IMR-90 (cell line): ENCODE measurements around the gene PAN2. TPM values are rescaled to one million over a fixed set of nuclear protein-coding genes. Genes with fewer than 3 reads are reported as not detected.

Experiments
- ATAC-seq: fragments of 200-7000 bp; cut with Tn5 transposase; 2 replicates; pipeline ENCODE4 v1.9.1; 2020; ENCODE audit warnings: low read depth, mild to moderate bottlenecking, moderate library complexity
- BruUV-seq: library from RNA; stranded (reverse); fragments of 400-500 nt; replicated peaks from 2 replicates; lab custom pipeline; 2021; lab: Mats Ljungman, UMichigan
- CTCF ChIA-PET: fragments of 300-600 bp; formaldehyde crosslinking; extraction: SDS; loops from one replicate; lab custom pipeline; 2021; ENCODE audit warnings: antibody characterized with exemption; lab: Yijun Ruan, JAX
- POLR2A ChIA-PET: fragments of 300-600 bp; sonication (Branson Sonifier 250); formaldehyde crosslinking; loops from one replicate; lab custom pipeline; 2022; ENCODE audit warnings: antibody characterized with exemption; ENCODE audit not compliant: unreplicated experiment; lab: Charles Lee
- DNase-seq: peaks from one replicate; pipeline ENCODE4 v3.0.0; 2013
- H2AFZ ChIP-seq: replicated peaks from 2 replicates; pipeline ENCODE3; 2013; ENCODE audit warnings: low read length, mild to moderate bottlenecking; ENCODE audit not compliant: poor library complexity
- H2AK5ac ChIP-seq: 2 replicates; pipeline ENCODE4 v1.6.1; 2013; ENCODE audit warnings: low read depth, low read length, inconsistent platforms
- H2AK9ac ChIP-seq: replicated peaks from 2 replicates; pipeline ENCODE3; 2013; ENCODE audit warnings: mild to moderate bottlenecking, low read depth, low read length, moderate library complexity; ENCODE audit not compliant: poor library complexity
- H2BK120ac ChIP-seq: 2 replicates; pipeline ENCODE4 v1.6.1; 2013; ENCODE audit warnings: low read depth, low read length, inconsistent platforms
- H2BK15ac ChIP-seq: 3 replicates; pipeline ENCODE4 v1.6.1; 2013; ENCODE audit warnings: low read depth, low read length, inconsistent platforms
- H2BK20ac ChIP-seq: 2 replicates; pipeline ENCODE4 v1.6.1; 2013; ENCODE audit warnings: low read depth, mild to moderate bottlenecking, inconsistent platforms, low read length, moderate library complexity
- H2BK5ac ChIP-seq: 2 replicates; pipeline ENCODE4 v1.6.1; 2013; ENCODE audit warnings: mild to moderate bottlenecking, low read depth, low read length, inconsistent platforms; ENCODE audit not compliant: poor library complexity, severe bottlenecking
- H3K14ac ChIP-seq: replicated peaks from 2 replicates; pipeline ENCODE4 v1.6.1; 2013; ENCODE audit warnings: low read depth, low read length, inconsistent platforms
- H3K18ac ChIP-seq: 2 replicates; pipeline ENCODE4 v1.6.1; 2013; ENCODE audit warnings: low read depth, low read length, control low read depth
- H3K23ac ChIP-seq: 2 replicates; pipeline ENCODE4 v1.6.1; 2013; ENCODE audit warnings: low read depth, low read length, inconsistent platforms
- H3K27ac ChIP-seq: 2 replicates; pipeline ENCODE4 v1.5.1; 2013; ENCODE audit warnings: mild to moderate bottlenecking, control low read depth, low read length; ENCODE audit not compliant: insufficient read depth
- H3K27me3 ChIP-seq: 2 replicates; pipeline ENCODE4 v1.6.1; 2013; ENCODE audit warnings: low read length; ENCODE audit not compliant: control insufficient read depth, insufficient read depth
- H3K36me3 ChIP-seq: 2 replicates; pipeline ENCODE4 v1.6.1; 2013; ENCODE audit warnings: low read length, mixed read lengths; ENCODE audit not compliant: control insufficient read depth, insufficient read depth
- H3K4ac ChIP-seq: 2 replicates; pipeline ENCODE4 v1.6.1; 2013; ENCODE audit warnings: low read depth, low read length, inconsistent platforms
- H3K4me1 ChIP-seq: 2 replicates; pipeline ENCODE4 v1.6.1; 2013; ENCODE audit warnings: low read length, mixed read lengths; ENCODE audit not compliant: control insufficient read depth, insufficient read depth
- H3K4me2 ChIP-seq: 2 replicates; pipeline ENCODE4 v1.6.1; 2013; ENCODE audit warnings: low read depth, mild to moderate bottlenecking, control low read depth, low read length, moderate library complexity
- H3K4me3 ChIP-seq: 2 replicates; pipeline ENCODE4 v1.5.1; 2013; ENCODE audit warnings: low read depth, mild to moderate bottlenecking, control low read depth, low read length, moderate library complexity; ENCODE audit not compliant: insufficient read depth
- H3K56ac ChIP-seq: 2 replicates; pipeline ENCODE4 v1.6.1; 2013; ENCODE audit warnings: low read length, inconsistent platforms; ENCODE audit not compliant: insufficient read depth; ENCODE audit errors: extremely low read depth
- H3K79me1 ChIP-seq, 2 experiments: 2 replicates each; pipeline ENCODE4 v1.6.1; 2013; ENCODE audit warnings: low read length in 2 of 2, inconsistent platforms in 1 of 2, low read depth in 1 of 2
- H3K9ac ChIP-seq: 2 replicates; pipeline ENCODE4 v1.6.1; 2013; ENCODE audit warnings: low read depth, low read length, control low read depth
- H3K9me1 ChIP-seq: 2 replicates; pipeline ENCODE4 v1.6.1; 2013; ENCODE audit warnings: low read length, inconsistent platforms; ENCODE audit not compliant: insufficient read depth
- H3K9me3 ChIP-seq: 2 replicates; pipeline ENCODE4 v1.6.1; 2013; ENCODE audit warnings: low read length; ENCODE audit not compliant: control insufficient read depth, insufficient read depth
- H4K20me1 ChIP-seq: 2 replicates; pipeline ENCODE4 v1.6.1; 2013; ENCODE audit warnings: low read length, inconsistent platforms; ENCODE audit not compliant: insufficient read depth
- H4K5ac ChIP-seq: 2 replicates; pipeline ENCODE4 v1.6.1; 2013; ENCODE audit warnings: mild to moderate bottlenecking, low read depth, low read length, control low read depth
- H4K8ac ChIP-seq, 2 experiments: 2 replicates each; pipeline ENCODE4 v1.6.1; 2013; ENCODE audit warnings: low read depth in 2 of 2, low read length in 2 of 2, control low read depth in 1 of 2, inconsistent platforms in 1 of 2
- H4K91ac ChIP-seq: 2 replicates; pipeline ENCODE4 v1.6.1; 2013; ENCODE audit warnings: low read depth, low read length, inconsistent platforms; ENCODE audit not compliant: insufficient read depth
- BHLHE40 ChIP-seq: fragments of 150-350 bp; IDR thresholded peaks from 2 replicates; pipeline ENCODE4 v1.6.1; 2016; ENCODE audit warnings: mild to moderate bottlenecking, low read depth, low read length
- CHD1 ChIP-seq: IDR thresholded peaks from 2 replicates; pipeline ENCODE4 v1.6.1; 2012; ENCODE audit warnings: low read depth, low read length, improper control_type of control experiment
- ELK1 ChIP-seq: fragments of 150-350 bp; IDR thresholded peaks from 2 replicates; pipeline ENCODE4 v1.6.1; 2016; ENCODE audit warnings: low read depth, mild to moderate bottlenecking, low read length, moderate library complexity, borderline replicate concordance
- MAZ ChIP-seq: IDR thresholded peaks from 2 replicates; pipeline ENCODE4 v1.6.1; 2012; ENCODE audit warnings: low read depth, mild to moderate bottlenecking, low read length, improper control_type of control experiment, moderate library complexity, borderline replicate concordance
- MXI1 ChIP-seq: IDR thresholded peaks from 2 replicates; pipeline ENCODE4 v1.6.1; 2012; ENCODE audit warnings: low read depth, mild to moderate bottlenecking, low read length, moderate library complexity, borderline replicate concordance
- RAD21 ChIP-seq: IDR thresholded peaks from 2 replicates; pipeline ENCODE4 v1.6.1; 2012; ENCODE audit warnings: low read length, improper control_type of control experiment
- RCOR1 ChIP-seq: IDR thresholded peaks from 2 replicates; pipeline ENCODE4 v1.6.1; 2012; ENCODE audit warnings: mild to moderate bottlenecking, low read length, improper control_type of control experiment; ENCODE audit not compliant: insufficient replicate concordance
- RFX5 ChIP-seq: IDR thresholded peaks from 2 replicates; pipeline ENCODE4 v1.8.0; 2012; ENCODE audit warnings: low read depth, mild to moderate bottlenecking, low read length, moderate library complexity
- SMC3 ChIP-seq: fragments of 150-350 bp; IDR thresholded peaks from 2 replicates; pipeline ENCODE4 v1.6.1; 2016; ENCODE audit warnings: low read depth, mild to moderate bottlenecking, antibody characterized with exemption, low read length, moderate library complexity
- WGBS, 2 experiments: methylation state at CpG; one replicate each; pipeline versions ENCODE4 v1.1.5 to v1.1.7; 2013; ENCODE audit warnings: missing lambda C conversion rate in 2 of 2; ENCODE audit not compliant: insufficient read length in 1 of 2; ENCODE audit errors: extremely low coverage in 2 of 2; 5-methylcytosine and 5-hydroxymethylcytosine counted together
- dilution Hi-C: fragments of 300-500 bp; cut with HindIII; formaldehyde crosslinking; loops from one replicate; pipeline ENCODE4 v1.14.3; 2018; ENCODE audit warnings: low sequenced_read_pairs; ENCODE audit not compliant: unreplicated experiment
- in situ Hi-C: fragments of 300-500 bp; cut with MboI; formaldehyde crosslinking; loops from 3 replicates; pipeline ENCODE4 v1.14.3; 2019; ENCODE audit warnings: low sequenced_read_pairs, inconsistent platforms, mixed read lengths
- intact Hi-C: fragments of 100-400 bp; cut with micrococcal nuclease; formaldehyde crosslinking; loops from 2 replicates; pipeline ENCODE4 v1.10.0; 2022
- polyA plus RNA-seq, 3 experiments: library from polyadenylated mRNA; depleted of rRNA; stranded (reverse); fragments of >200 nt; gene quantifications; 2 replicates each; pipeline ENCODE4 v1.2.3, GENCODE V29; 2012; ENCODE audit warnings: low replicate concordance in 1 of 3
- total RNA-seq: library from RNA; depleted of rRNA; stranded (reverse); fragments of >200 nt; gene quantifications from 2 replicates; pipeline ENCODE4 v1.2.3, GENCODE V29; 2012
- TF ChIP-seq, protein P1 (sequence below): conservative IDR thresholded peaks from 2 replicates; pipeline ENCODE4 v1.5.1; 2012; ENCODE audit warnings: mild to moderate bottlenecking, low read depth, low read length, improper control_type of control experiment
- TF ChIP-seq, protein P2 (sequence below): fragments of 150-350 bp; IDR thresholded peaks from 2 replicates; pipeline ENCODE4 v1.6.1; 2017; ENCODE audit warnings: mild to moderate bottlenecking, antibody characterized with exemption, low read length, low read depth

PAN2 gene
- total and polyA plus RNA-seq, 2 of the 4 experiments (the other 2 are of a cell fraction), result 9.7 to 20.2 TPM

- Histone ChIP-seq H2BK15ac (no peak overlapping the region), H3K79me1 (peaks cover 37 to 75% of the 10 kb centered on the region in 2 experiments), H3K18ac (no peak overlapping the region), H2AFZ (no peak overlapping the region), H4K91ac (no peak overlapping the region), H3K36me3 (peaks cover 24% of the 10 kb centered on the region), H3K14ac (no peak overlapping the region), H3K4me1 (peaks cover 4% of the 10 kb centered on the region; the same call in 1 of the 2 replicates), H2AK9ac (no peak overlapping the region), H3K56ac (no peak overlapping the region), H4K8ac (no peak overlapping the region), H3K4me3 (no peak overlapping the region), H2AK5ac (no peak overlapping the region), H3K4ac (no peak overlapping the region), H2BK120ac (no peak overlapping the region), H2BK20ac (no peak overlapping the region), H3K27ac (no peak overlapping the region), H3K9me1 (0 out of 2 replicates have a peak, but pooled peaks cover 3% of the 10 kb centered on the region), H3K23ac (no peak overlapping the region), H2BK5ac (no peak overlapping the region), H3K27me3 (no peaks in the 10 kb centered on the region), H4K5ac (no peak overlapping the region), H3K9ac (no peak overlapping the region), H4K20me1 (peaks cover 27% of the 10 kb centered on the region), H3K4me2 (no peak overlapping the region), H3K9me3 (no peaks in the 10 kb centered on the region)
- ATAC-seq (no peak), DNase-seq (no peak)
- ChIA-PET POLR2A (no interaction called here), CTCF (interaction anchor here (0.6 kb wide), 1 partner anchor 17 kb away, joined by 3 read pairs; no protein-coding TSS in a partner anchor)
- TF ChIP-seq MXI1 (no peak), CHD1 (no peak), SMC3 (no peak), RCOR1 (no peak), RAD21 (no peak), MAZ (no peak), BHLHE40 (no peak), RFX5 (no peak), ELK1 (no peak)
- TF ChIP-seq, protein P1, sequence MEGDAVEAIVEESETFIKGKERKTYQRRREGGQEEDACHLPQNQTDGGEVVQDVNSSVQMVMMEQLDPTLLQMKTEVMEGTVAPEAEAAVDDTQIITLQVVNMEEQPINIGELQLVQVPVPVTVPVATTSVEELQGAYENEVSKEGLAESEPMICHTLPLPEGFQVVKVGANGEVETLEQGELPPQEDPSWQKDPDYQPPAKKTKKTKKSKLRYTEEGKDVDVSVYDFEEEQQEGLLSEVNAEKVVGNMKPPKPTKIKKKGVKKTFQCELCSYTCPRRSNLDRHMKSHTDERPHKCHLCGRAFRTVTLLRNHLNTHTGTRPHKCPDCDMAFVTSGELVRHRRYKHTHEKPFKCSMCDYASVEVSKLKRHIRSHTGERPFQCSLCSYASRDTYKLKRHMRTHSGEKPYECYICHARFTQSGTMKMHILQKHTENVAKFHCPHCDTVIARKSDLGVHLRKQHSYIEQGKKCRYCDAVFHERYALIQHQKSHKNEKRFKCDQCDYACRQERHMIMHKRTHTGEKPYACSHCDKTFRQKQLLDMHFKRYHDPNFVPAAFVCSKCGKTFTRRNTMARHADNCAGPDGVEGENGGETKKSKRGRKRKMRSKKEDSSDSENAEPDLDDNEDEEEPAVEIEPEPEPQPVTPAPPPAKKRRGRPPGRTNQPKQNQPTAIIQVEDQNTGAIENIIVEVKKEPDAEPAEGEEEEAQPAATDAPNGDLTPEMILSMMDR, result no peak
- TF ChIP-seq, protein P2, sequence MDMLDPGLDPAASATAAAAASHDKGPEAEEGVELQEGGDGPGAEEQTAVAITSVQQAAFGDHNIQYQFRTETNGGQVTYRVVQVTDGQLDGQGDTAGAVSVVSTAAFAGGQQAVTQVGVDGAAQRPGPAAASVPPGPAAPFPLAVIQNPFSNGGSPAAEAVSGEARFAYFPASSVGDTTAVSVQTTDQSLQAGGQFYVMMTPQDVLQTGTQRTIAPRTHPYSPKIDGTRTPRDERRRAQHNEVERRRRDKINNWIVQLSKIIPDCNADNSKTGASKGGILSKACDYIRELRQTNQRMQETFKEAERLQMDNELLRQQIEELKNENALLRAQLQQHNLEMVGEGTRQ, result no peak
- dilution Hi-C loops (no loop called here), in situ Hi-C loops (no loop called here), intact Hi-C loops (no loop called here)
- no CpG with 5 or more reads among the region's 3 CpGs for WGBS, 2 experiments
- no TSS peak for BruUV-seq
Measured at GRCh38 chr12:56288705-56289387, 45.0 kb downstream of the PAN2 start.
